Hematopoietic multipotent progenitor cell treated with erythropoietin and hydrocortisone succinate and interleukin-3 and kit ligand, for 4 days (in vitro differentiated cells): ENCODE measurements around the gene HMG20B.

ENCODE experiments used
- DNase-seq: peaks from one replicate; pipeline ENCODE4 v3.0.0-alpha.2; 2015

Gene HMG20B

GRCh38 chr19:3585301-3586126 is 12.8 kb downstream of the HMG20B start, which contains the start of gene GIPC3:
Gene GIPC3 (plus strand): TSS chr19:3585478. CDS start chr19:3585598, 120 bp downstream.
- DNase-seq, result no peak

- peak; percentile 66 for DNase-seq
Measured at GRCh38 chr19:3586127-3586626, 13.4 kb downstream of the HMG20B start.

GRCh38 chr19:3586707-3587346 is 14.1 kb downstream of the HMG20B start:
- no peak for DNase-seq

GRCh38 chr19:3589439-3589838 is 16.7 kb downstream of the HMG20B start:
- DNase-seq, result no peak

- no peak for DNase-seq
Measured at GRCh38 chr19:3589949-3590348, 17.2 kb downstream of the HMG20B start.

GRCh38 chr19:3590991-3591659 is 18.4 kb downstream of the HMG20B start:
- no peak for DNase-seq

- no peak for DNase-seq
Measured at GRCh38 chr19:3591876-3592613, 19.3 kb downstream of the HMG20B start.

GRCh38 chr19:3593156-3593555 is 20.4 kb downstream of the HMG20B start:
- no peak for DNase-seq

- no peak for DNase-seq
Measured at GRCh38 chr19:3595521-3596061, 22.8 kb downstream of the HMG20B start.

- DNase-seq, result no peak
Measured at GRCh38 chr19:3599776-3600187, 27.0 kb downstream of the HMG20B start.

GRCh38 chr19:3601021-3601420 is 28.3 kb downstream of the HMG20B start:
- no peak for DNase-seq

- DNase-seq, result no peak
Measured at GRCh38 chr19:3603121-3603811, 30.5 kb downstream of the HMG20B start.

- no peak for DNase-seq
Measured at GRCh38 chr19:3604227-3604986, 31.7 kb downstream of the HMG20B start.

GRCh38 chr19:3604987-3605343 is 32.2 kb downstream of the HMG20B start:
- DNase-seq, result peak; percentile 50

GRCh38 chr19:3605361-3605760 is 32.6 kb downstream of the HMG20B start:
- no peak for DNase-seq

GRCh38 chr19:3605770-3606169 is 33.0 kb downstream of the HMG20B start:
- DNase-seq, result no peak

GRCh38 chr19:3606174-3606689 is 33.5 kb downstream of the HMG20B start:
- DNase-seq, result peak; percentile 32

- peak; percentile 80 for DNase-seq
Measured at GRCh38 chr19:3606690-3607289, 34.0 kb downstream of the HMG20B start, which contains the start of gene TBXA2R. Gene TBXA2R (minus strand): TSS chr19:3606875. CDS start chr19:3600634, 6,241 bp downstream.

- DNase-seq, result peak; percentile 45
Measured at GRCh38 chr19:3607303-3608078, 34.7 kb downstream of the HMG20B start.
